ENCODE measurements around the gene ELOVL2. TPM values are rescaled to one million over a fixed set of nuclear protein-coding genes. Genes with fewer than 3 reads are reported as not detected.

The ELOVL2 gene
- polyA plus RNA-seq, 1 donor (not counting 4 experiments of a cell fraction or from before 2014, with no cell fraction given), result 0.05 TPM

DNA sequence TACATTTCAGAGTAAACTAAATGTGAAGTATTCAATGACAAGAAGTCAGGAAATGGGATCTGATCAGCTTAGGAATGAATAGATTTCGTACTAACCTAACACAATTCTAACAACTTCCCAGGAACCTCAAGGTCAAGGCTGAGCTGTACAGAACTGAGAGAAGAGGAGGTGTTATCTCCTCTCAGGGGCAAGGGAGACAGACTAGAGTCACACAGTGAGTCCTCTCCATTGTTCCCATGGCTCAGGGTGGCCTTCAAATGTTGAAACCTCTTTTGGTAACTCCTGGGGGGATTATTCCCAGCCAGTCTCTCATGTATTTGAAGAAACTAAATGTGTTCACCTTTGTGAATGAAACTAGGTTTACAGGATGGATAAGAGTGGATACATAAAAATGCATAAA, 27.7 kb downstream of the ELOVL2 start:
- Histone ChIP-seq H3K27me3 (ENCODE audit: control insufficient read depth, extremely low read depth, insufficient read depth, low read length) (no peaks in the 10 kb centered on the region), H3K9ac (ENCODE audit: control insufficient read depth, extremely low read depth, insufficient read depth, low read length) (no peak overlapping the region), H3K4me3 (ENCODE audit: control insufficient read depth in 2 of 3, extremely low read depth in 1 of 3, insufficient read depth in 2 of 3, low read depth in 1 of 3, low read length in 3 of 3) (no peak overlapping the region), H4K20me1 (ENCODE audit: control insufficient read depth, extremely low read depth, insufficient read depth, low read length) (no peaks in the 10 kb centered on the region), H3K9me3 (ENCODE audit: control insufficient read depth, low read depth, low read length) (no peaks in the 10 kb centered on the region), H3K4me2 (ENCODE audit: control insufficient read depth, extremely low read depth, insufficient read depth, low read depth, low read length) (no peak overlapping the region), H3K9me1 (ENCODE audit: control insufficient read depth, extremely low read depth, insufficient read depth, low read length) (no peaks in the 10 kb centered on the region), H3K79me2 (ENCODE audit: control insufficient read depth, insufficient read depth, low read length) (no peaks in the 10 kb centered on the region), H3K4me1 (ENCODE audit: control insufficient read depth, extremely low read depth, insufficient read depth, low read length) (peaks cover 9% of the 10 kb centered on the region), H2AFZ (ENCODE audit: control insufficient read depth, low read length) (no peak overlapping the region), H3K36me3 (ENCODE audit: control insufficient read depth in 2 of 2, extremely low read depth in 1 of 2, insufficient read depth in 2 of 2, low read length in 2 of 2) (no peaks in the 10 kb centered on the region), H3K27ac (ENCODE audit: control insufficient read depth, insufficient read depth, low read length) (no peak overlapping the region)
- DNase-seq (ENCODE audit: low read depth, low spot score) (no peak), FAIRE-seq (no peak)
- dilution Hi-C loops (cut with MboI; ENCODE audit: extremely low pct_ligation_motif_present, low sequenced_read_pairs), result no loop called here
- TF ChIP-seq, protein P1, sequence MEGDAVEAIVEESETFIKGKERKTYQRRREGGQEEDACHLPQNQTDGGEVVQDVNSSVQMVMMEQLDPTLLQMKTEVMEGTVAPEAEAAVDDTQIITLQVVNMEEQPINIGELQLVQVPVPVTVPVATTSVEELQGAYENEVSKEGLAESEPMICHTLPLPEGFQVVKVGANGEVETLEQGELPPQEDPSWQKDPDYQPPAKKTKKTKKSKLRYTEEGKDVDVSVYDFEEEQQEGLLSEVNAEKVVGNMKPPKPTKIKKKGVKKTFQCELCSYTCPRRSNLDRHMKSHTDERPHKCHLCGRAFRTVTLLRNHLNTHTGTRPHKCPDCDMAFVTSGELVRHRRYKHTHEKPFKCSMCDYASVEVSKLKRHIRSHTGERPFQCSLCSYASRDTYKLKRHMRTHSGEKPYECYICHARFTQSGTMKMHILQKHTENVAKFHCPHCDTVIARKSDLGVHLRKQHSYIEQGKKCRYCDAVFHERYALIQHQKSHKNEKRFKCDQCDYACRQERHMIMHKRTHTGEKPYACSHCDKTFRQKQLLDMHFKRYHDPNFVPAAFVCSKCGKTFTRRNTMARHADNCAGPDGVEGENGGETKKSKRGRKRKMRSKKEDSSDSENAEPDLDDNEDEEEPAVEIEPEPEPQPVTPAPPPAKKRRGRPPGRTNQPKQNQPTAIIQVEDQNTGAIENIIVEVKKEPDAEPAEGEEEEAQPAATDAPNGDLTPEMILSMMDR (optimal IDR thresholded peaks at IDR 0.05 in 1 of 3, IDR thresholded peaks at IDR 0.05 in 1 of 3, conservative IDR thresholded peaks at IDR 0.05 in 1 of 3; ENCODE audit: extremely low read depth in 1 of 3, insufficient read depth in 2 of 3, low read length in 3 of 3), result no peak
- TF ChIP-seq EZH2 (IDR thresholded peaks at IDR 0.05; ENCODE audit: low read length), result no peak

DNA sequence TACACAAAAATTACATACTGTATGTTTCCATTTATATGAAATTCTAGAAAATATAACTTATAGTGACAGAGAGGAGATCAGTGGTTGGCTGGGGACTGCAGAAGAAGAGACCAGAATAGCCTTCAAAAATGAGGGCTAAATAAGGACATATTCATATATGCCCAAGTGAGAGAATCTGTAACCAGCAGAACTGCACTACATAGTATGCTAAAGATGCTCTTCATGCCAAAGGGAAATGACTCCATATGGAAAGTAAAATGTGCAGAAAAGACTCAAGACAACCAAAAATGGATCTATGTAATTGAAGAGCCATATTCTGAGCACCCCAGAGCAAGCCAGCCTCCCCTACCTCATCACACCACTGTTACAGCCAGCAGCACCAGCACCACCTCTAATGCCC, 29.0 kb downstream of the ELOVL2 start:
- DNase-seq (ENCODE audit: low read depth, low spot score) (no peak), FAIRE-seq (no peak)
- Histone ChIP-seq H3K27me3 (ENCODE audit: control insufficient read depth, extremely low read depth, insufficient read depth, low read length) (no peaks in the 10 kb centered on the region), H3K4me2 (ENCODE audit: control insufficient read depth, extremely low read depth, insufficient read depth, low read depth, low read length) (no peak overlapping the region), H4K20me1 (ENCODE audit: control insufficient read depth, extremely low read depth, insufficient read depth, low read length) (no peaks in the 10 kb centered on the region), H3K9ac (ENCODE audit: control insufficient read depth, extremely low read depth, insufficient read depth, low read length) (no peak overlapping the region), H3K79me2 (ENCODE audit: control insufficient read depth, insufficient read depth, low read length) (no peaks in the 10 kb centered on the region), H3K4me1 (ENCODE audit: control insufficient read depth, extremely low read depth, insufficient read depth, low read length) (peaks cover 11% of the 10 kb centered on the region), H3K36me3 (ENCODE audit: control insufficient read depth in 2 of 2, extremely low read depth in 1 of 2, insufficient read depth in 2 of 2, low read length in 2 of 2) (no peaks in the 10 kb centered on the region), H3K9me3 (ENCODE audit: control insufficient read depth, low read depth, low read length) (no peaks in the 10 kb centered on the region), H3K4me3 (ENCODE audit: control insufficient read depth in 2 of 3, extremely low read depth in 1 of 3, insufficient read depth in 2 of 3, low read depth in 1 of 3, low read length in 3 of 3) (no peak overlapping the region), H2AFZ (ENCODE audit: control insufficient read depth, low read length) (no peak overlapping the region), H3K27ac (ENCODE audit: control insufficient read depth, insufficient read depth, low read length) (no peak overlapping the region), H3K9me1 (ENCODE audit: control insufficient read depth, extremely low read depth, insufficient read depth, low read length) (no peaks in the 10 kb centered on the region)
- dilution Hi-C loops (cut with MboI; ENCODE audit: extremely low pct_ligation_motif_present, low sequenced_read_pairs), result no loop called here
- TF ChIP-seq EZH2 (IDR thresholded peaks at IDR 0.05; ENCODE audit: low read length), result no peak
- TF ChIP-seq, protein P1 (optimal IDR thresholded peaks at IDR 0.05 in 1 of 3, IDR thresholded peaks at IDR 0.05 in 1 of 3, conservative IDR thresholded peaks at IDR 0.05 in 1 of 3; ENCODE audit: extremely low read depth in 1 of 3, insufficient read depth in 2 of 3, low read length in 3 of 3), result no peak
